GM19240 (cell line): ENCODE measurements around the gene ZFP36L2.
A peak's percentile ranks its signal among the peaks of the same experiment; 100 is the strongest.

ENCODE experiments used
- DNase-seq: peaks from one replicate; pipeline ENCODE4 v3.0.0; 2011; ENCODE audit warnings: low spot score; ENCODE audit not compliant: insufficient read length

Gene ZFP36L2, protein sequence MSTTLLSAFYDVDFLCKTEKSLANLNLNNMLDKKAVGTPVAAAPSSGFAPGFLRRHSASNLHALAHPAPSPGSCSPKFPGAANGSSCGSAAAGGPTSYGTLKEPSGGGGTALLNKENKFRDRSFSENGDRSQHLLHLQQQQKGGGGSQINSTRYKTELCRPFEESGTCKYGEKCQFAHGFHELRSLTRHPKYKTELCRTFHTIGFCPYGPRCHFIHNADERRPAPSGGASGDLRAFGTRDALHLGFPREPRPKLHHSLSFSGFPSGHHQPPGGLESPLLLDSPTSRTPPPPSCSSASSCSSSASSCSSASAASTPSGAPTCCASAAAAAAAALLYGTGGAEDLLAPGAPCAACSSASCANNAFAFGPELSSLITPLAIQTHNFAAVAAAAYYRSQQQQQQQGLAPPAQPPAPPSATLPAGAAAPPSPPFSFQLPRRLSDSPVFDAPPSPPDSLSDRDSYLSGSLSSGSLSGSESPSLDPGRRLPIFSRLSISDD

DNA sequence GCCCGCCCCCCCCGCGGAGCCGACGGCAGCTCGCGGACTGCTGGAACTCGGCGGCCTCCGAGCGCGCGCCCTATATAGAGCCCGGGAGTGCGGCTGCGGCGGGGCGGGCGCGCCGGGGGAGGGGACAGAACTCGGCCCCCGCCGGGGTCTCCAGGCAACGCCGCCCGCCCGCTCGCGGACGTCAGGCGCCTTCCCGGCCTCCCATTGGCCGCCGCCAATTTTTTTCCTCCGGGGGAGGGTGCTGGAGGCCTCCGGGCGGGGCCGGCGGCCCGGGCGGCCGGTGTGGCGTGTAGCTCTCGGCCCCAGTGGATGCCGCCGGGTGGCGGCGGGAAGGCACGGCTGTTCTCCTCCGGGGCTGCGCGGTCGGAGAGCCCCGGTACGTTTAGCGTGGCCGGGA is at the start of gene ZFP36L2:
Gene ZFP36L2, minus strand, starts transcription at position 49 of the 397 bp plus-strand sequence. CDS start 291 bp downstream, outside the sequence.
- peak; percentile 88 for DNase-seq

DNA sequence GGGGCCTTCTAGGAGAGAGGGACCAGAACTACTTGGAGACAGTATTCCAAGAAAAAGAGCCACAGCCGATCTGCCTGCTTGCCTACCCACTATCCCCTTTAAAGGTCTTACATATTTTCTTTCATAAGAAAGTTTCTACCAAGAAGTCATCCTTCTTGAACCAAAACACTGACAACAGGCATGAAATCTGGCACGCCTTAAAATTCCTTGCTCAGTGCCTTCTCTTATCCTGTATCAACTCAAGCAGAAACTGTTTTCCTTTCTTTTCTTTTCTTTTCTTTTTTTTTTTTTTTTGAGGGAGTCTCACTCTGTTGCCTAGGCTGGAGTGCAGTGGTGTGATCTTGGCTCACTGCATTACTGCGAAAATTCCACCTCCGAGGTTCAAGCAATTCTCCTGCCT is 48.3 kb upstream of the ZFP36L2 start:
- no peak for DNase-seq

DNA sequence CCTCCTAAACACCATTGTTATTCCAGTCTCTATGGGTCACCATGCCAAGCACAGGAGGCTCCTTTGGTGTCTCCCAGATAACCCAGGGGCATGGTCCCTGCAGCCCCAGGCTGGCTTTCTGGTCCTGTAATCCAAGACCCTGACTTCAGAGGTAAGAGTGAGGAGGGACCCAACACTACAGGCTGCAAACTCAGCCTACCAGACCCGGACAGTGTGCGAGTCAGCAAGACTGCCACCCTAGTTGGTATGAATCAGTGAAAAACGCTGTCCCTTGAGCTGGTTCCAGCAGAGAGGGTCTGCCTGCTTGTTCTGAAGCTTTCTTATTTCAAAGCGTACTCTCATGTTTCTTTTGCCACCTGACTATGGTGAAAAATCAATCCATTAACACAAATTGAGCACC is 47.6 kb upstream of the ZFP36L2 start:
- DNase-seq, result no peak

- peak; percentile 48 for DNase-seq
Measured at GRCh38 chr2:43273529-43273928, 47.1 kb upstream of the ZFP36L2 start.

DNA sequence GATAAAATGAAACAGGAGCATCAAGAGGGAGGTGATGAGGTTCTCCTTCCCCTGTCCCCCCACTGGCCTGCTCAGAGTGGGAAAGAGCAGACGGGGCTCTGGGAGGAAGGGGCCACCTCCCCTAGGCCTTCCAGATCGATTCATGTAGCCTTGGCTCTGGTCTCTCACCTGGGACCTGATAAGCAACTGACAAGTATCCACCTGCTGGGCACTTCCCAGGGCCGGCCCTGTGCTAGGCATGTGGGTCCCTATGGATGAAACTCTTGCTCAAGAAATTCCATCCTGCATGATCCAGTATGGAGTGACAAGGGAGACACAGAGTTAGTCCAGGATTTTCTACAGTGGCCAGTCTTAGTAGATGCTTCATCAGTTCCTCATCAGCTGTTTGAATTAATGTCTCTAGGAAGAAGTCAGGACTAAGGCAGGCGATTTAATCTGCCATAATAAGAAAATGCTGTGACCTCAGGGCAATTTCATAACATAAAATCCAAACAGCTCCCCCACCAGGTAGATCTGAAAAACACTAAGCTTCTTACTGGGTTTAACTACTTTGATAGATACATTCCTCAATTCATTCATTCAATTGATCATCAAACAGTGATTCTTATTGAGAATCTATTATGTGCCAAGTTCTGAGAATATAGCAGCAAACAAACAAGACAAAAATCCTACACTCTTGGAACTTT is 44.7 kb upstream of the ZFP36L2 start:
- DNase-seq, result no peak

- no peak for DNase-seq
Measured at GRCh38 chr2:43270461-43270860, 44.1 kb upstream of the ZFP36L2 start.

GRCh38 chr2:43269706-43270105 is 43.3 kb upstream of the ZFP36L2 start:
- no peak for DNase-seq

GRCh38 chr2:43269074-43269572 is 42.7 kb upstream of the ZFP36L2 start:
- DNase-seq, result no peak

DNA sequence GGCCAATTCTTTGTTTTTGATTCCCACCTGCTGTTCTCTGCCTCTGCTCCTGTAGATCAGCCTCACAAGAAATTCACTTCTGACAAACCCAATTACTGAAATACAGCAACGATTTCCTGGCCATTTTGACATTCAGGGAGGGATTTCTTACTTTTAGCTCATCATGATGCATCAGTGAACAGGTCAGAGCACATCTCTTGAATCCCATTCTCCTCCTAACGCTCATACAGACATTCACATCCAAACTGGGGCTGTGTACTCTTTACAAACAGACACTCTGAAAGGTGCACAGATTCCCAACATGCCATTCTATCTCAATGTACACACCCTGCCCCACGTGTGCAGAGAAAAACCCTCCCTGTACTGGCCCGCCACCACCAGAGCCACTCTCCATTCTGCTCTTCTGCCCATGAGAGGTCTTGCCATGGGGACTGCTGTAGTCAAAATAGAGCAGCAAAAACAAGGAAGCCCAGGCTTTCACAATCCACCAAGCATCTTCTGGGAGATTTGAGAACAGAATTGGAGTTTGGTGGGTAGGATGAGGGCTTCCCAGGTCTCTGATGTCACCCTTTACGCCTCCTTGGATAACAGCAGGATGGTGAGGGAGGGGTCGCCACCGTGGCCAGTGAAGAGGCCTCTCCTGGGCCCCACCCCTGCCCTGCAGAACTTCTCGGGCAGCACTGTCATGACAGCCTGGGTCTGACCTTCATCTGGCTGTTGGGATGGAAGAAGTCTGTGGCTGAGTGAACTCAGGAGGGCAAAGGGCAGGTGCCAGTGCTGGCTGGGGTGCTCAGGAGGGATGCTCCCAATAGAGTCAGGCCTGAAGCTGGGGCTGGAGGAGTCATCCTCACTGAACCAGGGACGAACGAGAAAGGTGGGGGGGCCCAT is 41.9 kb upstream of the ZFP36L2 start:
- no peak for DNase-seq

DNA sequence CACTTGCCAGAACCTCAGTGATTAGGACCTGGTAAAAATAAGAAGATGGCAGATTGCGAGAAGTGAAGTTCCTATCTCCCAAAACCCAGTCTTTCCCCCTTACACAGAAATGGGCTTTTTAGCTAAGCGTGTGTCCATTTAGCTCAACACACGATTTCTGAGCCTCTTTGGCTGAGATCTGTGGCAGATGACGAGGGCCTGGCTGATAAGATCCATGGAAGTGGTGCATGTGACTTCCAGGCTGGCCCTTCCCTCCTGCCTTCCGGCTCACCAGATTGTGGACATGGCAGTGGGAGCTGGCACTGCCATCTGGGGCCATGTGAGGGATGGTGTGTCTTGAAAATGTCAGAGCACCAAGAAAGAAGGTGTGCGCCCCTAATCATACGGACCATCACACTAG is 41.0 kb upstream of the ZFP36L2 start:
- DNase-seq, result no peak

DNA sequence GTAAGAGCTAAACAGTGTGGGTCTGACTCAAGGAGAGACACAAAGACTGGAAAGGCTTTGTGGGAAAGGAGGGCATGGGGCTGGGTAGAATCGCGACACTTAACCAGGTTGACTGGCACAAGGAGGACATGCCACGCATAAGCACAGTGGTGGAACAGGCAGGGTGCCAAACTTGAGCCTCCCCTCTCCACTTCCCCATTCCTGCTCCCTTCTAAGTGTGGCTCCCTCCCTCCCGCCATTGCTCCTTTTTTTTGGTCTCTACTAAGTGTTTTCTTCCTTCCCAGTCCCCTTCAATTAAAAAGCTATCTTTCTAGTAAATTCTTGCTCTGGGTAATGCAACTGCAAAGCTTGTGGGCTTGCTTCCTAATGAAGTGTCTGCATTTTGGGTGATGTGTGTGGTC is 40.3 kb upstream of the ZFP36L2 start:
- DNase-seq, result no peak

- no peak for DNase-seq
Measured at GRCh38 chr2:43265421-43265820, 39.0 kb upstream of the ZFP36L2 start.

DNA sequence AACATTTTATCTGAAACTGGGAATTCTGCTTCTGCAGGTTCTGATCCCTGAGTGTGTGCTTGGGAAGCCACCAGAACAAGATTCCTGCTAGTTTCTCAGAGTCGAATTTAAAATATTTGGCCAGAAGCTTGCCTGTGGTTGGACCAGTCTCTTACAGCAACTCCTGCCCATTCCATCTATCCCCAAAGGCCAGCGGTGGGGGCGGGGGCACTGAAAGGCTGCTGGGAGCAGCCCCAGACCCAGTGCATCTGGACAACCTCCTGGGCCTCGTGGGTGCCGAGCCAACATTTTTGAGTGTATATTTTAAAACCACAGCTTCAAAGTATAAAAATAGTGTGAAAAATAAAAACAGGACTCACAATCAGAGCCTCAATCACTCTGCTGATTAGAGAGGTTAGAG is 38.6 kb upstream of the ZFP36L2 start:
- DNase-seq, result no peak

DNA sequence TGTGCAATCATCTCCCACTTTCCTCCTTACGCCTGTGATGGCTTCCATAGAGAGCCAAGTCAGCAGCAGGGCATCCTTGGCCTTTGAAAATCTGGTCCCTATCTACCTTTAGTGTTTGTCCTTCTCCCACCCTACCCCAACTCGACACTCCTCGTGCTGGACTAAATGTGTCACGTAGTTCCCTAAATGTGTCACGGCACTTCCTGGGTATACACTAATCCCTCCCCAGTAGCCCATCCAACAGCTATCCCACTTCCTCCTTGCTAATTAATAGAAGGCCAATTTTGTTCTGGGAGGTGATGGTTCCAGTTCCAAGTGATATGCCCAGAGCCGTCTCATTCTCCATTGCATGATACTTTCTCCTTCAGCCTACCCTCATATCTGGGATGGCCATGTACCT is 36.5 kb upstream of the ZFP36L2 start:
- DNase-seq, result no peak

DNA sequence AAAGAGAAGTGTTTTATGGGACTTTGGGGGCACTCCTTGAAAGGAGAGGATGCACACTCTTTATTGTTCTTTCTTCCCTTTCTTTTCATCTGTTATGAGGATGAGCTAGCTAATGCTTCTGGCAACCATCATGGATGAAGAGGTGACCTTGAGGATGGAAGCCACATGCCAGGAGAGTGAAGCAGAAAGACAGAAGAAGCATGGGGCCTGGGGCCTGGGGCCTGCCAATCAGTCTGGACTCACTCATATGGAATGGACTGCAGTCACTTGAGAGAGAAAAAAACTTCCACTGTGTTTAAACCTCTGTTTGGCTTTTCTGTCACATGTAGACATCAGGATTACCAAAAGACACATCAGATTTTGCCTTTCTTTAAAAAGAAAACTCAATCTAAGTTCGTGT is 35.8 kb upstream of the ZFP36L2 start:
- DNase-seq, result no peak

DNA sequence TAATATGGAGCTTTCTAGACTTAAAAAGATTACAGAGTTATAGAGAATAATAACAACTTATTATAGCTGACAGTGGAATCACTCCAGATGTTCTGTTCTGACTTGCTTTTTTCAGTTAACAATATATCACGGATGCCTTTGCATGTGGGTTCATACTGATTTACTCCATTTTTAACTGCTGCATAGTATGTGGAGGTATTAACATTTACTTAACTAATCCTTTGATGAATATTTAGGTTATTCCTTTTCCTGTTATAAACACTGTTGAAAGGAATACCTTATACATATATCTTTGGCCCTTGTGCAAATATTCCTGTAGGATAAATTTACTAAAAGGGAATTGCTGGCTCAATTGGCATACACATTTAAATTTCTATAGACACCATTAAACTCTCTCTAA is 33.1 kb upstream of the ZFP36L2 start:
- DNase-seq, result no peak

- no peak for DNase-seq
Measured at GRCh38 chr2:43258547-43259156, 32.2 kb upstream of the ZFP36L2 start.

DNA sequence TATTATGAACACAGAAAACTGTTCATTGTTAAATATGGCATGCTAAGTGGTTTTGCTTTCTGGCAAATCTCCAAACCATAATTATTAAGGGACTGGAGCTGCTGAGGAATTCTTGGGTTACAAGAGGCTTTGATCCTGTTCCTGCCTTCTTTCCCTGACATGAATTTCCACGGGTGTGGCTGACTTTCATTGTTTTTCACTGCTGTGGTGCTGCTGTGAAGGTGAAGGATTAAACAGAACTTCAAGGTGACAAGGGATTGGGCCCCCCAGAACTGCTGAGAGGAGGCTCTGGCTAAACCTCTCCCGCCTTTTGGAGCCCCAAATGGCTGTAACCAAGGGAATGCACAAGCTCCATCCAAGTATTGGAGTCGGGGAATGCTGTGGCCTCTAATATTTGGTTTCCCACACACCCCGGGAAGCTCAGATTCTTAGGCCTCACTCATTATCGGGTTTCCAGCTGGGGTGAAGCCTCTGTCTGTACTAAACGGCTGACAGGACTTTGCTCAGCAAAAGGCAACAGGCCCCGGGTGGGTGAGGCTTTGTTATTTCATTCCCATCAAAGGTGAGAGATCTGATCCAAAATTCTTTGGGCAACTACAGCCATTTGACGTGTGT is 29.0 kb upstream of the ZFP36L2 start:
- DNase-seq, result no peak

- DNase-seq, result no peak
Measured at GRCh38 chr2:43254331-43254730, 27.9 kb upstream of the ZFP36L2 start.

GRCh38 chr2:43251171-43251731 is 24.8 kb upstream of the ZFP36L2 start:
- no peak for DNase-seq
